ENCODE measurements around the gene IRF2BPL. TPM values are rescaled to one million over a fixed set of nuclear protein-coding genes. Genes with fewer than 3 reads are reported as not detected.

The IRF2BPL gene
- total and polyA plus RNA-seq, 9 of the 15 experiments (the other 6 are each of a cell fraction or from before 2014, with no cell fraction given), result 0.52 to 21.6 (median 2.5) TPM

DNA sequence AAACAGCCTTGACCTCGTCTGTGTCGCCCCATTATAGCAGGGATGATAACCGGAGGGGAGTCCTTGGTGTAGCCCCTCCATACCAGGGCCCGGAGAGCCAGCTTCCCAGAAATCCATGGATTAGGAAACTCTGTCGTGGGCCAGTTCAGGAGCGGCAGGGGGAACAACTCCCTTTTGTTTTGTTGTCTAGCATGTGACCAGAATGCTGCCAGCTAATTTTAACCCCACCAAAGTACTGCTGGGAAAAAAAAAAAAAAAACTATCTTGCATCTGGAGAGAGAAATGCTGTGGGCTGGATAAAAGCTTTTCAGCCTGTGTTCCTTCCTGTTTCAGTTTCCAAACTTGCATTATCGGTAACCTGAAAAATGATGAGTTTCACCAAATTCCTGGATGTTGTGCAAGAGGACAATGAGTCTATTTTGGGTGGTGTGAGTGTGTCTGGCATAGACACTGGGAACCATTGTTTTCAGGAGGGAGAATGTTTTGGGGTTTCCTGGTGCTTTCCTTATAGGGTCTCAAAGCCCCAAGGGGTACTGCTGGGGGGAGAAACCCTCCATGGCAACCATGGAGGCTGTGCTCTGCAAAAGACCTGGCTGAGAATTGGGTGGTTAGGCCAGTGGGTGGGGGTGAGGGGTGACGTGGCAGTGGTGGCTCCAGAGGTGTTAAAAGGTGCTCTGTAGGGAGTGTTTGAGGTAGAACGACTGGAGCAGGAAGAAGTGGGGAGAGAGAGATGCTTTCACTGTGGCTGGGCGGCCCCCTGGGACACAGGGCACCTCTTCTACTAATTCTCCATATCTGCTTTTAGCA lies 14.9 kb upstream of the IRF2BPL start (continued):
- TF ChIP-seq, protein P1, sequence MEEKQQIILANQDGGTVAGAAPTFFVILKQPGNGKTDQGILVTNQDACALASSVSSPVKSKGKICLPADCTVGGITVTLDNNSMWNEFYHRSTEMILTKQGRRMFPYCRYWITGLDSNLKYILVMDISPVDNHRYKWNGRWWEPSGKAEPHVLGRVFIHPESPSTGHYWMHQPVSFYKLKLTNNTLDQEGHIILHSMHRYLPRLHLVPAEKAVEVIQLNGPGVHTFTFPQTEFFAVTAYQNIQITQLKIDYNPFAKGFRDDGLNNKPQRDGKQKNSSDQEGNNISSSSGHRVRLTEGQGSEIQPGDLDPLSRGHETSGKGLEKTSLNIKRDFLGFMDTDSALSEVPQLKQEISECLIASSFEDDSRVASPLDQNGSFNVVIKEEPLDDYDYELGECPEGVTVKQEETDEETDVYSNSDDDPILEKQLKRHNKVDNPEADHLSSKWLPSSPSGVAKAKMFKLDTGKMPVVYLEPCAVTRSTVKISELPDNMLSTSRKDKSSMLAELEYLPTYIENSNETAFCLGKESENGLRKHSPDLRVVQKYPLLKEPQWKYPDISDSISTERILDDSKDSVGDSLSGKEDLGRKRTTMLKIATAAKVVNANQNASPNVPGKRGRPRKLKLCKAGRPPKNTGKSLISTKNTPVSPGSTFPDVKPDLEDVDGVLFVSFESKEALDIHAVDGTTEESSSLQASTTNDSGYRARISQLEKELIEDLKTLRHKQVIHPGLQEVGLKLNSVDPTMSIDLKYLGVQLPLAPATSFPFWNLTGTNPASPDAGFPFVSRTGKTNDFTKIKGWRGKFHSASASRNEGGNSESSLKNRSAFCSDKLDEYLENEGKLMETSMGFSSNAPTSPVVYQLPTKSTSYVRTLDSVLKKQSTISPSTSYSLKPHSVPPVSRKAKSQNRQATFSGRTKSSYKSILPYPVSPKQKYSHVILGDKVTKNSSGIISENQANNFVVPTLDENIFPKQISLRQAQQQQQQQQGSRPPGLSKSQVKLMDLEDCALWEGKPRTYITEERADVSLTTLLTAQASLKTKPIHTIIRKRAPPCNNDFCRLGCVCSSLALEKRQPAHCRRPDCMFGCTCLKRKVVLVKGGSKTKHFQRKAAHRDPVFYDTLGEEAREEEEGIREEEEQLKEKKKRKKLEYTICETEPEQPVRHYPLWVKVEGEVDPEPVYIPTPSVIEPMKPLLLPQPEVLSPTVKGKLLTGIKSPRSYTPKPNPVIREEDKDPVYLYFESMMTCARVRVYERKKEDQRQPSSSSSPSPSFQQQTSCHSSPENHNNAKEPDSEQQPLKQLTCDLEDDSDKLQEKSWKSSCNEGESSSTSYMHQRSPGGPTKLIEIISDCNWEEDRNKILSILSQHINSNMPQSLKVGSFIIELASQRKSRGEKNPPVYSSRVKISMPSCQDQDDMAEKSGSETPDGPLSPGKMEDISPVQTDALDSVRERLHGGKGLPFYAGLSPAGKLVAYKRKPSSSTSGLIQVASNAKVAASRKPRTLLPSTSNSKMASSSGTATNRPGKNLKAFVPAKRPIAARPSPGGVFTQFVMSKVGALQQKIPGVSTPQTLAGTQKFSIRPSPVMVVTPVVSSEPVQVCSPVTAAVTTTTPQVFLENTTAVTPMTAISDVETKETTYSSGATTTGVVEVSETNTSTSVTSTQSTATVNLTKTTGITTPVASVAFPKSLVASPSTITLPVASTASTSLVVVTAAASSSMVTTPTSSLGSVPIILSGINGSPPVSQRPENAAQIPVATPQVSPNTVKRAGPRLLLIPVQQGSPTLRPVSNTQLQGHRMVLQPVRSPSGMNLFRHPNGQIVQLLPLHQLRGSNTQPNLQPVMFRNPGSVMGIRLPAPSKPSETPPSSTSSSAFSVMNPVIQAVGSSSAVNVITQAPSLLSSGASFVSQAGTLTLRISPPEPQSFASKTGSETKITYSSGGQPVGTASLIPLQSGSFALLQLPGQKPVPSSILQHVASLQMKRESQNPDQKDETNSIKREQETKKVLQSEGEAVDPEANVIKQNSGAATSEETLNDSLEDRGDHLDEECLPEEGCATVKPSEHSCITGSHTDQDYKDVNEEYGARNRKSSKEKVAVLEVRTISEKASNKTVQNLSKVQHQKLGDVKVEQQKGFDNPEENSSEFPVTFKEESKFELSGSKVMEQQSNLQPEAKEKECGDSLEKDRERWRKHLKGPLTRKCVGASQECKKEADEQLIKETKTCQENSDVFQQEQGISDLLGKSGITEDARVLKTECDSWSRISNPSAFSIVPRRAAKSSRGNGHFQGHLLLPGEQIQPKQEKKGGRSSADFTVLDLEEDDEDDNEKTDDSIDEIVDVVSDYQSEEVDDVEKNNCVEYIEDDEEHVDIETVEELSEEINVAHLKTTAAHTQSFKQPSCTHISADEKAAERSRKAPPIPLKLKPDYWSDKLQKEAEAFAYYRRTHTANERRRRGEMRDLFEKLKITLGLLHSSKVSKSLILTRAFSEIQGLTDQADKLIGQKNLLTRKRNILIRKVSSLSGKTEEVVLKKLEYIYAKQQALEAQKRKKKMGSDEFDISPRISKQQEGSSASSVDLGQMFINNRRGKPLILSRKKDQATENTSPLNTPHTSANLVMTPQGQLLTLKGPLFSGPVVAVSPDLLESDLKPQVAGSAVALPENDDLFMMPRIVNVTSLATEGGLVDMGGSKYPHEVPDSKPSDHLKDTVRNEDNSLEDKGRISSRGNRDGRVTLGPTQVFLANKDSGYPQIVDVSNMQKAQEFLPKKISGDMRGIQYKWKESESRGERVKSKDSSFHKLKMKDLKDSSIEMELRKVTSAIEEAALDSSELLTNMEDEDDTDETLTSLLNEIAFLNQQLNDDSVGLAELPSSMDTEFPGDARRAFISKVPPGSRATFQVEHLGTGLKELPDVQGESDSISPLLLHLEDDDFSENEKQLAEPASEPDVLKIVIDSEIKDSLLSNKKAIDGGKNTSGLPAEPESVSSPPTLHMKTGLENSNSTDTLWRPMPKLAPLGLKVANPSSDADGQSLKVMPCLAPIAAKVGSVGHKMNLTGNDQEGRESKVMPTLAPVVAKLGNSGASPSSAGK (IDR thresholded peaks at IDR 0.05), result no peak
- TF ChIP-seq, protein P2, sequence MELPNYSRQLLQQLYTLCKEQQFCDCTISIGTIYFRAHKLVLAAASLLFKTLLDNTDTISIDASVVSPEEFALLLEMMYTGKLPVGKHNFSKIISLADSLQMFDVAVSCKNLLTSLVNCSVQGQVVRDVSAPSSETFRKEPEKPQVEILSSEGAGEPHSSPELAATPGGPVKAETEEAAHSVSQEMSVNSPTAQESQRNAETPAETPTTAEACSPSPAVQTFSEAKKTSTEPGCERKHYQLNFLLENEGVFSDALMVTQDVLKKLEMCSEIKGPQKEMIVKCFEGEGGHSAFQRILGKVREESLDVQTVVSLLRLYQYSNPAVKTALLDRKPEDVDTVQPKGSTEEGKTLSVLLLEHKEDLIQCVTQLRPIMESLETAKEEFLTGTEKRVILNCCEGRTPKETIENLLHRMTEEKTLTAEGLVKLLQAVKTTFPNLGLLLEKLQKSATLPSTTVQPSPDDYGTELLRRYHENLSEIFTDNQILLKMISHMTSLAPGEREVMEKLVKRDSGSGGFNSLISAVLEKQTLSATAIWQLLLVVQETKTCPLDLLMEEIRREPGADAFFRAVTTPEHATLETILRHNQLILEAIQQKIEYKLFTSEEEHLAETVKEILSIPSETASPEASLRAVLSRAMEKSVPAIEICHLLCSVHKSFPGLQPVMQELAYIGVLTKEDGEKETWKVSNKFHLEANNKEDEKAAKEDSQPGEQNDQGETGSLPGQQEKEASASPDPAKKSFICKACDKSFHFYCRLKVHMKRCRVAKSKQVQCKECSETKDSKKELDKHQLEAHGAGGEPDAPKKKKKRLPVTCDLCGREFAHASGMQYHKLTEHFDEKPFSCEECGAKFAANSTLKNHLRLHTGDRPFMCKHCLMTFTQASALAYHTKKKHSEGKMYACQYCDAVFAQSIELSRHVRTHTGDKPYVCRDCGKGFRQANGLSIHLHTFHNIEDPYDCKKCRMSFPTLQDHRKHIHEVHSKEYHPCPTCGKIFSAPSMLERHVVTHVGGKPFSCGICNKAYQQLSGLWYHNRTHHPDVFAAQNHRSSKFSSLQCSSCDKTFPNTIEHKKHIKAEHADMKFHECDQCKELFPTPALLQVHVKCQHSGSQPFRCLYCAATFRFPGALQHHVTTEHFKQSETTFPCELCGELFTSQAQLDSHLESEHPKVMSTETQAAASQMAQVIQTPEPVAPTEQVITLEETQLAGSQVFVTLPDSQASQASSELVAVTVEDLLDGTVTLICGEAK (IDR thresholded peaks at IDR 0.05), result no peak
- TF ChIP-seq, protein P2 (CRISPR knock-in tag; IDR thresholded peaks at IDR 0.05), result no peak
- no peak for TF ChIP-seq TOE1 (IDR thresholded peaks at IDR 0.05; ENCODE audit: borderline replicate concordance)
- no peak for TF ChIP-seq TOE1 (CRISPR knock-in tag; IDR thresholded peaks at IDR 0.05; ENCODE audit: borderline replicate concordance, low read depth)
- TF ChIP-seq CREBBP (IDR thresholded peaks at IDR 0.05; ENCODE audit: low read depth, low read length), result no peak

Data from K562 (cell line).